HG02763 (cell line): ENCODE data around the gene NAP1L4.

Source experiments
- ATAC-seq: cut with Tn5 transposase; IDR thresholded peaks from one replicate; pipeline ENCODE4 v1.9.1; 2021; ENCODE audit warnings: mild to moderate bottlenecking, moderate library complexity; ENCODE audit not compliant: unreplicated experiment

Gene NAP1L4

DNA sequence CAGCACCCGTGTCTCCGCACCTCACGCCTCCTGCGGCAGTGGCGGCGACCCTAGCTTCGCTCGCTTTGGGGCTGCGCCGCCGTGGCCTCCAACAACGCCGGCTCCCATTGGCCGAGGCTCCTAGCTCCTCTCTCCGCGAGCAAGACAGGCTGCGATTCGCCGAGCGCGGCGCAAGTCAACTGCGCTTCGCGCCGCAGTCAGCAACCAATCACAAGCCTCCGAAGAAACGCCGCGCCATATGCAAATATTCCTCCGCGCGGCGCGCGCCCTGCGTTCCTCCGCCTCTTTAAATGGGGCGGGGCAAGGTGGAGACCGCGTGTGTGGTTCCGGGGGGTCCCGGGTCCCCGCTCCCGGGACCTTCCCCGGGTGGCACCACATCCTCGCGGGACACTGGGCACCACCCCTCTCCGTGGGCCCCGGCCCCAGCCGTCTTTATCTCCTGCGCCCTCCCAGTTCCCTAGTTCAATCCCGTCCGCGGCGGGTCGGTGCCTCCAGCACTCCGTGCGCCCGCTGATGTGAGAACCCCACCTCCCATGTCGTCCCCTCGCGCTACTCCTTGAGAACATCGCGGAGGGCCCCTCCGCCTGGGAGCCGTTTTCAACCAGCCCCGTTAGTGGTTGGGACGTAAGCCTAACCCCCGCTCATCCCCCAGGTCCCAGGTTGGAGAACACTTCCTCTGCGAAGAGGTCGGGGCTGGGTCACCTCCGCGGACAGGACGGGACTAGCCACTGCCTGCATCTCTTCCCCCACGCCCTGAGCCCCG, at the start of gene NAP1L4:
Gene NAP1L4 (minus strand): TSS at position 96 of the 763 bp plus-strand sequence. CDS start 13,109 bp downstream, outside the sequence.
- peak; percentile 83 for ATAC-seq

DNA sequence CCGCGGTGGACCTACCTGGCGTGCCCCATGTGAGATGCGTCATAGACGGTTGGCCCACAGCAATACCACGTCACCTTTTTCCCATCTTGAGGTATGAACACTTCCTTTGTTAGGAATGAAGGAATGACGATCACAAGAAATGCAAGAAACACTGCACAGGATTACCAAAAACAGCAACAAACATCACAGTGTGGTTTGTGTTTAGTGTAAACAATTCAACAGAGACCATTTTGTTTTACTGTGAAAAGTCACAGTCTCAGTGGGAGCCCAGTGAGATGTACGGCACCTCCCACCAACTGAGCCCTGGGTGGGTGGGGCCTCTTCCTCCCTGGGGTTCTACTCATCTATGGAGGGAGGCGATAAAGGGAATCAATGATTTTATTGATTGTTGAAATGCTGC, 48.8 kb upstream of the NAP1L4 start:
- ATAC-seq, result no peak

- ATAC-seq, result no peak
Observed at GRCh38 chr11:3037945-3038271, 45.8 kb upstream of the NAP1L4 start.

DNA sequence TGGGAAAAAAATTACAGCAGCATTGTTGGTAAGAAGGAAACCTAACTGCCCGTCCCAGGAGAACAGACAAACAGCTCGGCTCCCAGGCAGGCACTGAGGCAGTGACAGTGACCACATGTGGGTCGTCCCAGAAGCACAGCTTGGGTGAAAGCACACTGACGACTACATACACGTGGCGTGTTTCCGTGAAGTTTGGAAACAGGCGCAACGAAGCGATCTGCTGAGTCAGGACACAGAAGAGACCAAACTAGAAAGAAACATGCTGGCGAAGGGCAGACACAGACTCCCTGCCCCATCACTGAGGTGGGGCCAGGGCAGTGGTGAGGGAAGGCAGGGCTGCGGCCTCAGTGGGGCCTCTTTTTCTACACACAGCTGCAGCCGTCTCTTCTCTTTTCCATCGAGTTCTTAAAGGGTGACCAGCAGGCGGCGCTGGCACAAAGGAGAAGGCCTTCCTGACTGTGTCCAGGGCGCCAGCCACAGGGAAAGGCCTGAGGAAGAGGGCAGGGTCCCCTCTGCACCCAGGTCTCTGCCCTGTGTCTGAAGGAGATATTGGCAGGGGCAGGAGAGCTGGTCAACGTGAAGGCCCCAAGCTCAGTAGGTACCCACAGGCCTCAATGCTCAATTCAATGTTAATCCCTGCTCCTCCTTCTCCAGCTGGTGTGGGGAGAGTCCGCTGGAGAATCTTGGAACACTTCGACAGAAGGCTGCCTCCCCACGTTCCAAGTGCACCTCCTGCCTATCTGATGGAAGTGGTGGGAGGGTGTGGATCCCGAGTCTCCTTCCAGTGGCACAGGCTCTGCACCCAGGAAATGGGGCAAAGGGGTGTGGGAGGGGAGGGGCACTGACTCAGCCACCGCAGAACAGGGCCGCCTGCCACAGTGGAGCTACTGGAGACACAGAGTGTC, 45.2 kb upstream of the NAP1L4 start:
- ATAC-seq, result no peak

- no peak for ATAC-seq
Observed at GRCh38 chr11:3036419-3036818, 44.3 kb upstream of the NAP1L4 start.

- ATAC-seq, result no peak
Observed at GRCh38 chr11:3035333-3035732, 43.2 kb upstream of the NAP1L4 start.

- no peak for ATAC-seq
Observed at GRCh38 chr11:3030289-3031070, 38.4 kb upstream of the NAP1L4 start.

DNA sequence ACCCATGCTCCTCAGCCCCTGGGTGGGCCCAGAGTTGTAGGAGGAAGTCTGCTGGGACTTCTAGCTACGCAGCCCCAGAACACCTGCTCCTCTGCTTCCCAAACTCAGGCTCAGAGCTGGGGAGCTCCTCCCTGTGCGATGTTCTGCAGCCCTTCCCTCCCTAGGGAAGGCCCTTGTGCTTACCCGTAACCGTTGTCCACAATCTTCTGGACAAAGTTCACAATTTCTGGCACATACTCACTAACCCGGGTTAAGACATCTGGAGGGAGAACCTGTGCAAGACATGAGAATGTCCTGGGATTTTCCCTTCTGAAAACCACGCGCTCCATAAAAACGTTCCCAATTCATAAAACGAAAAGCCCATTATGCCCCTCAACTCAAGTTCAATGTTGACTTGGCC, 36.7 kb upstream of the NAP1L4 start:
- no peak for ATAC-seq

DNA sequence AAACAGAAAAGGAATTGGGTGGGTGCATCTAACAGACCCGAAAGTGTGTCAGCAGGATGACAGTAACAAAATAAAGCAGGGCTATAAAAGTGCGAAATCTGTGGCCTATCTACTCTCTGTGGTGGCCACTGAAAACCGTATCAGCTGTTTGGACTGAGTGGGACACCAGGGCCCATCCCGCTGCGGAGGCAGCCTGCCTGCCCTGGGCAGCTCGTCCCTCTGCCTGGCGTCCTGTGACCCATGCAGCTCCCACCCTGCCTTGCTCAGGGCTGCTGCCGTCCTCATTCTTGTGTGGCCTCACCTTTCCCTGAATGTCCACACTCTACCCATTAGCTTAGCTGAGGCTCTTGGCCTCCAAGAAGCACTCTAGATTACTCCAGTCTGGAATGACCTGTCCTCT, 34.7 kb upstream of the NAP1L4 start:
- no peak for ATAC-seq

DNA sequence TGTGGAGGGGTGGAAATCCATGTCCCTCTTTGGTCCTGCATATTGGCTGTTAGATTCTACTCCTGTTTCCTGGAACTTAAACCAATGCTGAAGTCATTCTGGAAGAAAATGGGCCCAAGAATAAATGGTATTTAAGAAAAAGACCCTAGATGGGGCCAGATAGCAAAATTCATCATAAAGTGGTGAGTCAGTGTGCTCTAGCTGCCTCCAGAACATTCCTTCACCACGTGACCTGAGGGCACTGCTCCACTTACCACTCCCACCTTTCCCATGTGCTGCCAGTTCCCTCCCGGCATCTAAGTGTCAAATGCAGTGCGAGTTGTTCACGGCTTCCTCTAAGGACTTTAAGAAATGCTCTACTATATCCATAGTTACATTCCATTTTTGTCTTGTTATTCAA, 30.9 kb upstream of the NAP1L4 start:
- no peak for ATAC-seq

DNA sequence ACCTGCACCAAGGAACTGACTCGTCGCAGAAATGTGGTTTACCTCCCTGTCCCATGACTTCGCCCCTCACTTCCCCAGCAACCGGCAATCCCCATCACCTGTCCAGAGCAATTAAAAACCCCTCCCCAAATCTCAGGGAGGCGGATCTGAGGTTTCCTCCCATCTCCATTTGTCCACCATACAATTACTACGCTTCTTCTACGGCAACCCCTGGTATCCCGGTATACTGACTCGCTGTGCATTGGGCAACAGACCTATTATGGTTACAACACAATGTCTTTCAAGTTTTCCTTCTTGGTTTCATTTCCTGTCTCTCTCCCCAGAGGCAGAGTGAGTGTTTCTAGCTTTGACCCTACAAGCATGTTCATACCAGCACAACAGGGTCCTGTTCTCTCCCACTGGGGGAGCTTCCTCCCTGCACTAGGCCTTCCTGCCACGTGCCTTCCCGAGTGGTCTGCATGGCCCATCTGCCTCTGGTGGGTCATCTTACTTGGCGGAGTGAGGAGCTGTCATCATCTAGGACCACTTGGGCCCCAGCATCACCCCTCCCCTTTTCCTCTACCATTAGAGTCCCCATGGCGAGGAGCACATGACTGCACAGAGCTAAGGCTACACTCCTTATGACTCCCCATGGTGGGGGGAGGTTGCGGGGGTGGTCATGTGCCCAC, 30.3 kb upstream of the NAP1L4 start:
- ATAC-seq, result no peak

GRCh38 chr11:3021125-3021524, 29.0 kb upstream of the NAP1L4 start:
- no peak for ATAC-seq

DNA sequence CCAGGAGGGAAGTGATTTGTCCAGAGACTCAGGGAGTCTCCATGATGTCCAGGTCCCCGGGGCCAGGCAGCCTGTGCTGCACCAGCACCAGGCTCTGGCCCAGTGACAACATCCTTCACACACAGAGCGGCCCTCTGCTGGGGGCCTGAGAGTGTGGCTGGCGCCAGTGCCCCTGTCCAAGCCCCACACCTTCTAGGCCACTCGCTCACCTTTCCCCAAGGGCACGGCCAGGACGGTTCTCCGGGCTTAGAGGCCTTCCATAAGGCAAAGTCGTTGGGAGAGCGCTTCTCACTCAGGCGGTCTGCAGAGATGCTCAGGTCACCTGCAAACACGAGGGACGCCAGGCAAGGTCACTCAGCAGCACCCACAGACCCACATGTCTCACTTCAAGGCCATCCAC, 27.9 kb upstream of the NAP1L4 start:
- no peak for ATAC-seq

- no peak for ATAC-seq
Observed at GRCh38 chr11:3018596-3018995, 26.5 kb upstream of the NAP1L4 start.

DNA sequence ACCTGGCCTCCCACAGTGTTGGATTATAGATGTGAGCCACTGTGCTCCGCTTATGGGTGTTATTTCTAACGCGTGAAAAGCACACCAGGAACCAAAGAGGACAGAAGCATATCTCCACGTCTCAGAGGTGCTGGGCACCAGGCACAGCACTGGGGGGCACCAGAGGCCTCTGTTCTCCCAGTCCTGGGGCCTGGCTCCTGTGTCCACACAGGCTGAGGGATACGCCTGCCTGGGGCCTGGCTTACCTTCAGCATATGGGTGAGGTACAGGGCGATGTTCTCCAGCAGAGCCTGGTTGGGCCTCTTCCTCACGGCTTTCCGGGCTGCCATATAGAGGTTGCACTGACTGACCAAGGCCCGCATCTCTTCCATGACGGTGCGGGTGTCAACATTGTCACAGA, 24.7 kb upstream of the NAP1L4 start:
- ATAC-seq, result no peak

GRCh38 chr11:3015796-3016195, 23.7 kb upstream of the NAP1L4 start:
- no peak for ATAC-seq

DNA sequence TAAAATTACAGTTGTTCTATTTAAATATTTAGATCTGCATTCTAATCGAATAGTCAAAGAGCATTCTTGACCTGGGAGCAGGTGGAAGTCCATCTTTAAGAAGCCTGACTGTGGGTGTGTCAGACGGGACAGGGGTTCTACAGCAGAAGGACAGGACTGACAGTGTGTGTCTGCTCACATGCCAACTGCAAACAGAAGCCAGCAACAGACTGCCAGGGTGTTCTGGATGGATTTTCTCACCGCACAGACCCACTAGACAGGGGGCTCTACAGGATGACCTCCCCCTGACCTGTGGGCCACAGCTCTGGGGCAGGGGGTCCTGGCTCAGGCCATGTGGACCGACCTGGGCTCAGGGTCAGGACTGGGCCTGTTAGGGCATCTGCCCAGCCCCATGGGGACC, 22.8 kb upstream of the NAP1L4 start:
- ATAC-seq, result no peak

GRCh38 chr11:3014057-3014938, 22.2 kb upstream of the NAP1L4 start:
- ATAC-seq, result no peak

DNA sequence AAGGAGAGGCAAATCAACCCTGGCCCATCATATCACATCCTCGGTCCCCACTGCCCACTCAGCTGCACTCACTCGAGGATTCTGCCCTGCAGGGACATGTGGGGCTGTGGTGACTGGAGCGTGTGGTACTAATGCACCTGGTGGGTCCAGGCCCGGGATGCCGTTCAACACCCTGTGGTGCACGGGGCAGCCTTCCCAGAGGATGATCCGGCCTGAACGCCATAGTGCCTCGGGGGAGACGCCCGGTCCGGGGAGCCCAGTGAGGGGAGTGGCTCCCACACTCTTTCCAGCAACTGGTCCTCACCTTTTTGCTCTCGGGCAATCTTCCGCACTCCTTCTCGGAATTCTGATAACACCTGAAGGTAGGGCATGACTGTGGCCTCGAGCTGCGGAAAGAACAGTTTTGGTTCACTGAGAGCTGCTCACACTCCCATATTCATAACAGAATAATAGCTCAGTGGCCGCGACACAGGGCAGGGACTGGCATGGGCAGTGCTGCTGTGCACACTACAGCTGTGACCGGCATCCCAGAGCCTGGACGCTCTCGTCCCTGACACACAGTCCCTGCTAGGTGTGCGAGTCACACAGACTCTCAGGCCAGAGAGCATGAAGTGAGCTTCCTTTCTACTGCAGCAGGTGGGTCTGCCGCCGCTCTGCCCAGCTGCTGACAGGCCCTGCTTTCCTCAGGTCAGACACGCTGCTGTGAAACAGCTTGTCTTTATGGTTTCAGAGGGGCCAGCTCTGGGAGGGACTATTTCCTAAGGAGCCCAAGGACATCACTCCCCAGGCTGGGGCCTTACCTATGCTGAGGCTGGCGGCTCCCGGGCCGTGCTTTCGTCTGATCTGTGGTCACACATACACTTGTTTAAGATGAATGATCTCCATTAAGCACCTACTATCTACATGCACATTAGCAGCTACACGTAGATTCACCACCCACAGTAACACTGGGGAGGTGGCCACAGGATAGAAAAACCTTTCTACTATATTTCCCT, 20.1 kb upstream of the NAP1L4 start:
- no peak for ATAC-seq
